ENCODE data around the gene TBC1D9.

DNA sequence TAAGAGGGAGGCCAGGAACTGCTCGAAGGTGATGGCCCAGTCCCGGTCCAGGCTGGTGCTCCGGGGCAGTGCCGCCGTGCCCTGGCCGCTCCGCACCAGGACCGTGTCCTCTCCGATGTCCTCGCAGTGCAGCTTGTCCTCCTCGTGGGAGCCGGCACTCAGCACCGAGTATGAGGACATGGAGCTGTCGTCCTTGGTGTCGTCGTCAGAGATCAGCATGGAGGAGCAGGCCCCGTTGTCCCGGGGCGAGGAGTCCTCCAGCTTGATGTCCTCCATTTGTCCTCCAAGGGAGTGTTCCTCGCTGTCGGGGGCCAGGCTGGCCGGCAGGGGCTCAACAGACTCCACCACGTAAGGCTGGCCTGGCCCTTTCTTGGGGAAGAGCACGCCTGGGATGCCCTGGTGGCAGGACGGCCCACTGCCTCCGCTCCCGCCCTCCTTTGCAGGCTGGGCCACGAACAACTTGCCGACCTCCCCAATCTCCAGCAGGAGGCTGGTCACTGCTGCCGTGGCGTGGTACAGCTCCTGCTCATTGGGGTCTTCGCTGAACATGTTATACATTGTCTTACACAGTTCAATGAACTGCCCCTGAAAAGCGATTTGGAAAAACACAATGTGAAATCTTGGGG, 133.7 kb downstream of the TBC1D9 start:
- TF ChIP-seq, protein P1, sequence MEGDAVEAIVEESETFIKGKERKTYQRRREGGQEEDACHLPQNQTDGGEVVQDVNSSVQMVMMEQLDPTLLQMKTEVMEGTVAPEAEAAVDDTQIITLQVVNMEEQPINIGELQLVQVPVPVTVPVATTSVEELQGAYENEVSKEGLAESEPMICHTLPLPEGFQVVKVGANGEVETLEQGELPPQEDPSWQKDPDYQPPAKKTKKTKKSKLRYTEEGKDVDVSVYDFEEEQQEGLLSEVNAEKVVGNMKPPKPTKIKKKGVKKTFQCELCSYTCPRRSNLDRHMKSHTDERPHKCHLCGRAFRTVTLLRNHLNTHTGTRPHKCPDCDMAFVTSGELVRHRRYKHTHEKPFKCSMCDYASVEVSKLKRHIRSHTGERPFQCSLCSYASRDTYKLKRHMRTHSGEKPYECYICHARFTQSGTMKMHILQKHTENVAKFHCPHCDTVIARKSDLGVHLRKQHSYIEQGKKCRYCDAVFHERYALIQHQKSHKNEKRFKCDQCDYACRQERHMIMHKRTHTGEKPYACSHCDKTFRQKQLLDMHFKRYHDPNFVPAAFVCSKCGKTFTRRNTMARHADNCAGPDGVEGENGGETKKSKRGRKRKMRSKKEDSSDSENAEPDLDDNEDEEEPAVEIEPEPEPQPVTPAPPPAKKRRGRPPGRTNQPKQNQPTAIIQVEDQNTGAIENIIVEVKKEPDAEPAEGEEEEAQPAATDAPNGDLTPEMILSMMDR (IDR thresholded peaks at IDR 0.05), result no peak
- no peak for TF ChIP-seq POLR2A (IDR thresholded peaks at IDR 0.05)
